ENCODE results near the gene DBP.

DBP gene

DNA sequence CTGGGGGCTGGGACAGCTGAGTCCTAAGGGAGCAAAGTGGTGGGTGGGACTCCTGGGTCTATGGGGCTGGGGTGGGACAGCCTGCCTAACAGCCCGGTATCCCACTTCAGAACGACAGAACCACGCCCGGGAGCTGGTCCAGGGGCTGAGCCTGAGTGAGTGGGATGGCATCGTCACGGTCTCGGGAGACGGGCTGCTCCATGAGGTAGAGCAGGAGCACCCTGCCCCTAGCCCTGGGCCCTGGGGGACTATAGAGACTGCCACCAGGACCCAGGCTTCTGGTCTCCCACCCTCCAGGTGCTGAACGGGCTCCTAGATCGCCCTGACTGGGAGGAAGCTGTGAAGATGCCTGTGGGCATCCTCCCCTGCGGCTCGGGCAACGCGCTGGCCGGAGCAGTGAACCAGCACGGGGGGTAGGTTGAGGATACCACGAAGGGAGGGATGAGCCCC is 9.3 kb downstream of the DBP start:
- no peak for DNase-seq (ENCODE audit: low read depth in 2 of 2)

DNA sequence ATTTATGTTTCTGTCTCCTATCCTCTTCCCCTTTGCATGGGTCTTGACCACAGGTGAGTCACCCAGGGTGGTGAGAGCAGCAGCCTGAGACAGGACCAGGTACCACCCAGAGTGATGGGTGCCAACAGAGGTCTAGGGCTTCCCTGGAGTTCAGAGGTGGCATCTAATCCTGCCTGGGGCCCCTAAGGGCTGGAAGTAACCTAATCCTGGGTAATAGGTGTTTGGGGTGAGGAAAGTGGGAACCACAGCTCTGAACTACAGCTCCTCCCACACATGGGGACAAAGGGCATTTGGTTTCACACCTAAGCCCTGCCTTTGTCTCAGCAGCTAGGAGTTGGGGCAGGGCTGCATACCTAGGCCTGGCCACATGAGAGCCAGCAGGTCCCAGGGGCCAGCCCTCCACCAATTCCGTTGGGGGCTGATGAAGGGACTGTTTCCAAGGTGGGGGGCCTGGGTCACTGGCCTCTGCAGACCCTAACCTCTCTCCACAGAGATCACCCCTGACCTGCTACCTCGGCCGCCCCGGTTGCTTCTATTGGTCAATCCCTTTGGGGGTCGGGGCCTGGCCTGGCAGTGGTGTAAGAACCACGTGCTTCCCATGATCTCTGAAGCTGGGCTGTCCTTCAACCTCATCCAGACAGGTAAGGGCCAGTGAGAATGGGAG is 9.8 kb downstream of the DBP start:
- no peak for DNase-seq (ENCODE audit: low read depth in 2 of 2)

DNA sequence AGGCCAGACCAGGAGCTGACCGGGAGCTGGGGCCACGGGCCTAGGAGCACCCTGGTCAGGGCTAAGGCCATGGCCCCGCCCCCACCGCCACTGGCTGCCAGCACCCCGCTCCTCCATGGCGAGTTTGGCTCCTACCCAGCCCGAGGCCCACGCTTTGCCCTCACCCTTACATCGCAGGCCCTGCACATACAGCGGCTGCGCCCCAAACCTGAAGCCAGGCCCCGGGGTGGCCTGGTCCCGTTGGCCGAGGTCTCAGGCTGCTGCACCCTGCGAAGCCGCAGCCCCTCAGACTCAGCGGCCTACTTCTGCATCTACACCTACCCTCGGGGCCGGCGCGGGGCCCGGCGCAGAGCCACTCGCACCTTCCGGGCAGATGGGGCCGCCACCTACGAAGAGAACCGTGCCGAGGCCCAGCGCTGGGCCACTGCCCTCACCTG is 11.3 kb downstream of the DBP start:
- DNase-seq (ENCODE audit: low read depth in 2 of 2), result no peak

DNA sequence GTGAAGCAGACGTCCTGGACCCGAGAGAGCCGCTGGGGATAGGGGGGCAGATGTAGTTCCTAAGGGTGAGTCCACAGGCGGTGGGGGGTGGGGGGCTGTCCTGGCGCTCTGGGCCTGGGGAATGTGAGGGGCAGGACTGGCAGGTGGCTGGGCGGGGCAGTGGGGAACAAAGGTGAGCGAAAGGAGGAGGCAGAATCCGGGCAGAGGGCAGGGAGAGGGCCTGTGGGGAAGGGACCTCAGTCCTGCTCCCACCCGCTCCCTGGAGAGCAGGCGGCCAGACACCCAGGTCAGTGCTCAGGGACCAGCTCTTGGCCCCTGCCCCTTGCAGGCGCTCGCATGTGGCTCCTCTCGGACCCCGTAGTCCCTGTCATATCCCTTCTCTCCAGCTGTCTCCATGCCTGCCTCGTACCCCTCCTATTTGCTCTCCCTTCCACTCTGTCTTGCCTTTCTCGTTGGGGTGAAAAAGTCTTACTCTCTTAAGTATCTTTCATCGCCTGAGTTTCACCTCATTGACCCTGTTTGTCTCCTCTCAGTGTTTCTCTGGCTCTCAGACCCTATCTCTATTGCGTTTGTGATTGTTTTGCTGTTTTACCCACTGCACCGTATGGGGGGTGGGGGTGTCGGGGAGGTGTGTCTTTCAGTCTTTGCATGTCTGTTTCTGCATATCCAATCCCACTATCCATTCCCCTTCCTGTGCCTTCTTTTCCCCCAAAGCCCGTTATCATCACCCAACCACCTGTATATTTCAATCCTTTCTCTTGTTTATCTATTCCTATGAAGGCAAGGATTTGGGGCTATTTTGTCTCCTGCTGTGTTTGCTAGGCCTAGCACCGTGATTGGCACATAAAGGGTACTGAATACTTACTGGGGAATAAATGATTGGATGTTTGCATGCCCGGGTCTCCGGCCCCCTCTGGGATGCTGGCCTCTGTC is 12.1 kb downstream of the DBP start:
- DNase-seq (ENCODE audit: low read depth in 2 of 2), result no peak

DNA sequence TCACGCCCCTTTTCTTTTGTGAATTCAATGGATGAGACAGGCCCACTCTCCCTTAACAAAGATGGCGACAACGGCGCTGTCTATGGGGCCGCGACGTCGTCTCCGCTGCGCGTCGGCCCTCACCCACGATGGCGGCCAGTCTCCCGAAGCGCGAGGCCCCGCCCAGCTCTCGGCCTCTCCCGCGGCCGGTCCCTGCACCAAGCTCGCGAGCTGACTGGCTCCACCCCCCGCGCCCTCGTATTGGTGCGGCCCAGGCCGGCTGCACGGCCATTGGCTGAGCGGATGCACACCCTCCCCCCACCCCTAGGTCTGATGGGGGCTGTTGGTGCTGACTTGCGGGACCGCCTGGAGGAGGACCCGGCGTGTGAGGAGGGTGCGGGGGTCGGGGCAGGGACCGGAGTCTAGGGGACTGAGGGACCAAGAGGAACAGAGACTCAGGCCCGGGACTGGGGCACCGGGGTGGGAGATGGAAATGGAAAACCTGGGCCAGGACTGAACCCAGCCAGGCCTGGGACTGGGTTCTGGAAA is 13.0 kb downstream of the DBP start:
- DNase-seq (ENCODE audit: low read depth in 2 of 2), result peak; percentile 89 to 94

DNA sequence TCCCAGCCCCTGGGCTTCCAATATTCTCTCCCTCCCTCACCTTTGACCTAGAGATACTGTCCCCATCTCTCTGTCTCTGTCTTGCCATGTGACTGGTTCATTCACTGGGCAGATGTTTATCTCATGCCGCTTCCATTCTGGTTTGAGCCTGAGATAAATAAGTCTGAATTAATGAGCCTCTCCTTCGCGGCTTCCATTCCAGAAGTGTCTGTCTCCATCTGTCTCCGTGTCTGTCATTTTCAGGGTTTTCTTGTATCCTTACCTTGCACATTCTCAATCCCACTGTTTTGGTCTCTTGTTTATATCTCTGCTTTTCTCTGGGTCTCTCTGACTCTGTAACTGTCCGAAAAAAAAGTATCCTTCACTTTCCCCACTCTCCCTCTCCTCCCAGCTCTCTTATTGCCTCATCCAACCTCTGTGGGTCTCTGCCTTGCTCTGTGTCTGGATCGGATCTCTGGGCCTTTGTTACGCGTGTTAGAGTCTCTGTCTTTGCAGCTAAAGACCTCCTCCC is 13.6 kb downstream of the DBP start:
- DNase-seq (ENCODE audit: low read depth in 2 of 2), result no peak

DNA sequence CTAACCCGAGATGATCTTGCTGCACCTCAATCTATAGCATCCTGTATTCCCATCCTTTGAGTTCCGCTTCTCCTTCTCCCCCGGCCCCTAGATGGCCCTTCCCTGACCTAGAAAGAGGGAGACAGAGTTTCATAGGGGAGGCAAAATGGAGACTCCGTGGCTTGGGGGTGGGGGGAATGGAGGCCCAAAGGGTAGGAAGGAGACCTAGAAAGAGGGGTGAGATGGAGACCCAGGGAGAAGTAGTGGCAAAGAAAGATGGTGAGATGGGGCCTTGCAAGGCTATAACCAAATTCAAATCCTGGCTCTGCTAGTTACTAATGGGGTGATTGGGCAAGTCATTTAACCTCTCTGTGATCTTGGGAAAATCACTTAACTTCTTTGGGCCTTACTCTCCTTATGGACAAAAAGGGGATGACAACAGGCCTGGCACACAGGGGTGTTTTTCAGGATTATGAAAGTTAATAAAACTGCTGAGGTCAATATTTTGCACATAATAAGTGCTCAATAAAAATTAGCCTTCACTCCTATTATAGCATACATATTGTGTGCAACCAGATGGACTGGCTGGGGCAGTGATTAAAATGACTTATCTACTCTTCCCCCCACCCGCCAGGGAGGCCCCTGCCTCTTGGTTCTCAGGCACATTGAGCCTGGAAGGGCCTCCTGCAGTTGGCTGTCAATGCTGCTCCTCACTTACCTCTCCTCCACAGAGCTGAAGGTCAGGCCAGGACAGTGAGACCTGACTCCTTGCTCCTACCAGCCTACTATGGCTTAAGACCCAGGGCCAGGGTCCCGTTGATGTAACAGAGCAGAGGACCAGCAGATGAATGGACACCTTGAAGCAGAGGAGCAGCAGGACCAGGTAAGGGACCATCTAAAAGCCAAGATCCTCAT is 17.2 kb downstream of the DBP start:
- no peak for DNase-seq (ENCODE audit: low read depth in 2 of 2)

DNA sequence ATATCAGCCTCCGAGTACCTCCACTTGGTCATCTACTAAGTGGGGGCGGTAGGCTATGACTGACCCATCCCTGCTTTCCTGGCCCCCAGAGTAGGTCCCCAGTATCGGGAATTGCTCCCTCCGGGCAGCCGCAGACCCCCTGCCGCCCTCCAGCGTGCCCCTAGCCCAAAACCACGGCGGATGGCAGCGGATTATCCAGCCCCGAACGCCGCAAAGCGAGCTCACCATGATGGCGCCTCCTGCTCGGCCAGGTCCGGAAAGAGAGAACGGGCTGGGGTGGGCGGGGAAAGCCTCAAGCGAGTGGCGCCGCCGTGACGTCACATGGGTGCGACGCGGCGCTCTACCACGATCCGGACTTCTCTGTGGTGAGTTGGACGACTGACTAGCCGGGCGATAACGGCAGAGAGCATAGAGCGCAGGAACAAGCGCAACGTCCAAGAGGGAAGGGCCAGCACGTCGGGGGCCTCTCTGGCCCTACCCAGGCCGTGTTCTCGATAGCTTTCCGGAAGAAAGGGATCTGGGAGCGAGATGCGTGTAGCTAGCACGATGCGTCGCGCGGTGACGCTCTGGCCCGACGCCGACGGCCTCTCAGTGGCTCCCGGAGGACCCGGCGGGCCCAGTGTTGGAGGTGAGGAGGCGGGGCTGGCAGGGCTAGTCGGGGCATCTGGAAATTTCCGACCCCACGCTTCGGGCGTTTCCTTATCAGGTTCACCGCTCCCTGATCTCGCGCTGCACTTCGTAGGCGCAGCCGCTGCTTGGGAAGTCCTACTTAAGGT is 18.1 kb downstream of the DBP start, which contains the start of the genes RPL18 and SPHK2:
Gene RPL18, minus strand, starts transcription at position 263 of the 776 bp plus-strand sequence. Its CDS starts 35 bp downstream, at position 228.
Gene SPHK2, plus strand, starts transcription at position 591 of the 776 bp plus-strand sequence. CDS start 1,009 bp downstream, outside the sequence.
- DNase-seq (ENCODE audit: low read depth in 2 of 2), result peak; percentile 87 to 89

DNA sequence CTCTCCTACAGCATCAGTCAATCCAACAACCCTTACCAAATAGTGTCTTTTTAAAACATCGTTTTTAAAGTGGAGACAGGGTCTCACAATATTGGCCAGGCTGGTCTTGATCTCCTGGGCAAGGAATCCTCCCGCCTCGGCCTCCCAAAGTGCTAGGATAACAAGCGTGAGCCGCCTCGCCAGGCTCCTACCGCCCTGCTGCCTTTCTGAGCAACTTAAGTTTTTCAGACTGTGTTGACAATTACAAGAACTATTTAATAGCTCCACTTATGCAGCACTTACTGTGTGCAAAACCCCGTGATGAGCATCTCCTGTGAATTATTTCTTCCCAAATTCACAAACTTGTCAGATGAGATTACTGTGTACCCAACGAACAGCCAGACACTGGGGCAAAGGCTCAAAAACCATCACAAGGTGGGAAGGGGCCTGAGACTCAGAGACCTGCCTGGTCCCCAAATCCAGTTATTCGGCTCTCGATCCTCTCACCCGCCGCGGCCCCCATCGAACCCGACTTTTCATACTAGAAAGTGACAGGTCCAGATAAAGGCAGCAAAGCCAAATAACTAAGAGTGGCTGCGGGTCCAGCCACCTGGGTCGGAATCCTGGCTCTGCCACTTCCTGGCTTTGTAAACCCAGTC is 18.8 kb downstream of the DBP start:
- DNase-seq (ENCODE audit: low read depth in 2 of 2), result no peak

DNA sequence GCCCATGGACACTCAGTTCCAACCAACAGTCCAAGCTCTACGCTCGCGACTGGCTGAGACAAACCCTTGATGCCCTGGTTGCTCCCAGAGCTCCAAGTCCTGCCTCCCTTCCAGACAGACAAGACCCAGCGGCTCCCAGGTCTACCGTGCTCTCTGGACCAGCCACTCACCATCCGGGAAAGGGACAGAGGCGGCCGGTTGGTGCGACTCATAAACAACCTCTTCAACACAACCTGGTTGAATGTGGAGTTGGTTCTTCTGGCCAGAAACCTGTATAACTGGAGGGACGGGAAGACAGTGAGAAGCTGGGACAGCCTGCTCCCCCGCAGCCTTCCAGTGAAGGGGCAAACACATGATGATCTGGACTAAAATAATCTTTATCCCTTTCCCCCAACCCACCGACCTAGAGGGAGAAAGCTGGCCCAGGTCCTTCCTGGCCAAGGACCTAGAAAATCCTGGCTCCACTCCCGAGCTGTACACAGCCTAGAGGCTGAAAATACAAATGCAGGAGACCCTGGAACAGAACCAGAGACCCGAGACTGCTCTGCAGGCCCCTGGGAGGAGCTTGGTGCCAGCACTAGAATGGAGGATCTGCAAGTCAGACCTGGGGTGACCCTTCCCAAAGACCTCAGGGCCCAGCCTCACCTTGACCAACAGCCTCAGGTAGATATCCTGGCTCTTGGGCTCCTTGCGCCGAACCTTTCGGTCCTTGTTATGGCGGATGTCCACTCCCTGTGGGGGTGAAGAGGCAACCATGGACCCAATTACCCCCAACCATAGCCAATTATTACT is 19.8 kb downstream of the DBP start:
- DNase-seq (ENCODE audit: low read depth in 2 of 2), result no peak

DNA sequence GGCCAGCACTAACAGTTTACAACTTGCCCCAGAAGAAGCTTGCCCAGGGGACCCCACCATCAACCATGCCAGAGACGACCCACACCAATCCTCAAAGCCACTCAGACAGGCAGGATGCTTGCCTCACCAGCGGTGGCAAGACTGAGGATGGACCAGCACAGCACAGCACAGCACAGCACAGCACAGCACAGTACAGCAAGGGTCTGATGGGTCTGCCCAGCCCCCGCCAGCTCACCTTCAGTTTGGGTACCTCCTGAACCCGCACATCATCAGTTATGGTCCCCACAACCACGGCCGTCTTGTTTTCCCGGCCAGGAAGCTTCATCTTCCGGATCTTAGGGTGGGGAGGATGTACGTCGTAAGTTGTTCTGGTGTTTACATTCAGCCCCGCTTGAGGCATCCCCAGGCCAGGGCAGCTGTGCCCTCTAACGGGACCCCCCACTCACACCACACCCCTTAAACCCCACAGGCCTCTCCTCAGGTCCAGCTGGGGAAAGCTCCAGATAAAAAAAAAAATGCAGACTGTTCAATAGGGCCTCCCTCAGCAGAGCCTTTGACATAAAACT is 20.6 kb downstream of the DBP start:
- DNase-seq (ENCODE audit: low read depth in 2 of 2), result no peak

DNA sequence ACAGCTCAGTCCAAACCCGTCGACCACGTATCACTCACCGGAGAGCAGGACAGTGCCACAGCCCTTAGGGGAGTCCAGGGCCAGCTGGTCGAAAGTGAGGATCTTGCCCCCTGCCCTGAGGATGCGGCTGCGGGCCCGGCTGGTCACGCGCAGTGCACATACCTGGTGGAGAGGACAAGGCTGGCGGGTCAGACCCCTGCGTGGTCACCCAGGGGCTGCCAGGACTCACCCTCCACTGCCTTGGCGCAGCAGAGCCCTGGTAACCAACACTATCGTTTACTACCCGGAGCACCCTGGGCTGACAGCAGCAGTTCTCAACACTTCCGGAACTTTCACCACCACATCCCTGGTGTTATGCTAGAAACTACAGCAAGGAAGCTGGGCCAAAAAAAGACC is 21.1 kb downstream of the DBP start:
- no peak for DNase-seq (ENCODE audit: low read depth in 2 of 2)

DNA sequence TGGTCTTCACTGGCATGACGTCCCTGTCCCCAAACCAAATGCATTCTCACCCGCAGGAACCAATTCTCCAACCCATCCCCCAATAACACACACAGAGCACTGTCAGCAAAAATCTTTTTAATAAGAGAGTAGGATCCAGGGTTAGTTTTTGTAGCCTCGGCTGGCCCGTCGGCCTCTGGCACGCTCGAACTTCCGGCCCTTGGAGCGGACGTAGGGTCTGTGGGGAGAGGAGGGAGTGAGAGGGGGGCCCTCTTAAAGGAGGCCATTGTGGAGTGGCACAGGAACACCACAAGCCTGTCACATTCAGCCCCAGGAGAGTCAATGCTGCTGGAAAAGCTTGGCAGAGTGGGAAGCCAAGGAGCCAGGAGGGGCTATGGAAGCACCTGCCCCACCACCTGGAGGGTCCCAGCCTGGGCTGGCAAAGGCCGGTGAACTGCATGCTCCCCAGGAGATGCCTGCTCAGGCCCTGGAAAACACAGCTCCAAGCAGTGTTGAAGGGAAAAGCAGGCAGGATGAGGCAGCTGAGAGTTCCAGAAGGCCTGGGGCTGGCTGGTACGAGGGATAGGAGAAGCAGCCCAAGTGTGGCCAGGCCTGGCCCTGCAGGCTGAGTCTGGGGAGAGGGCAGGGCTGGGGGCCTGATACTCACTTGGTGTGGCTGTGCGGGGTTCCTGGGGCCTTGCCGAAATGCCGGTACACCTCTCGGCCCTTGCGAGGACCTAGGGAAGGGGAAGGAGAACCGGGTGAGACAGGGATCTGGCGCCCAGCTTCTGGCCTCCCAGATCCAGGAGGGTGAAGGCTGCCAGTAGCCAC is 21.7 kb downstream of the DBP start:
- no peak for DNase-seq (ENCODE audit: low read depth in 2 of 2)

DNA sequence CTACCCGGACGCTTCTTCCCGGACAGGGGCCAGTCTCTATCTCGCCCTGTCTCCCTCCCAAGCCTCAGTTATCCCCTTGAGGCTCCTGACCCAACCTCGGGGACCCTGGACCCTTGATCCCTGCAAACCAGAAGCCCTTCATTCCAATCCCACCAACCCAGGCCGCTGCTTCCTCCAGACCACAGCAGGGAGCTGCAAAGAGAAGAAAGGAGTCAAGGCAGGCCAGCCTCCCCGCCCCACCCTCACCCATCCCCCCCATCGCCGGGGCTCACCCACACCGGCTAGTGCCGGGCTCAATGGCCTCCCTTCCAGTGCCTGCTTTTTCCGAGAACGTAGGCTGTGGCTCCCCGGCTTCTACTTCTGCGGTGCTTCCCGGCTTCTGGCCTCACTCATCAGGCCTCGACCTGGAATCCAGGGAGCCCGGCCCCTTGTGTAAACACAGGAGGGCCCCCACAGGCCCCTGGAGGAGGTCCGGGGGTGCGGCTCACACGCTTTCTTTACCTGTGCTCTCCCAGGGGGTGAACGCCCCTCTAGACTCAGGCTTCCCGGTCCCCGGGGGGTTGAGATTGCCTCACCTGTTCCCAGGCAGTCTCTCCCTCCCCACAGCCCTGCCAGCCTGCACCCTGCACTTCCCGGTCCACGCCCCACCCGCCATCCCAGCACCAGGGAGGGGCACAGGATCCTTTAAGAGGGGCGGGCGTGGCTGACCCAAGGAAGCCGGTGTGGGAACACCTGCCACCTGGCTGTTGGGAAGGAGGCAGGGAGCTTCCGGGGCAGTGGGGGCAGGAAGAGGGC is 22.5 kb downstream of the DBP start, which contains the start of gene FAM83E:
Gene FAM83E, minus strand, starts transcription at position 641 of the 795 bp plus-strand sequence. CDS start 1,704 bp downstream, outside the sequence.
- no peak for DNase-seq (ENCODE audit: low read depth in 2 of 2)

DNA sequence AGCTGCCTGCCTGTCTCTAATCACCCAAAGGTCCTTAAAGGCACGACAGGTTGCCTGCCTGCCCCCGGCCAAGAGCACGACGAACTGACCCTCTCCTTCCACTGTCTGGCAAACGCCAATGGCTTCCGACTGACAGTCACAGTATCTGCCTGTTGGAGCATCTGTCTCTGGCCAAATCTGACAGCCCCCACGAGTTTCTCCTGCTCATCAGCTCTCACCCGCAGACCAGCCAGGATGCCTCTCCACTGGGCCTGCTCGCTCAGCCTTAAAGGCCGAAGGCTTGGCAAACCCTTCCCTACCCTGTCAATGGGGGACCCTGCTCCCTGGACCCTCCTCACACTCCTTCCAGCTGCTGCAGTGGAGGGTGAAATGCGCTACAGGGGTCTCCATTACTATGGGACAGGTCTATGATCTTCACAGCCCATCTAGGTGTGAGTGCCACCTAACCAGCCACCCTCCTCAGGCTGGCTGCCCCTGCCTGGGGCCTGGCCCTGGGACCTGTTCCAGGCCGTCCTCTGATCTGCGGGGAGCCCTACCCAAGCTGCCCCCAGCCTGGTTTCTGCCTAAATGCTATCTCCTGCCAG is 23.2 kb downstream of the DBP start:
- DNase-seq (ENCODE audit: low read depth in 2 of 2), result no peak

DNA sequence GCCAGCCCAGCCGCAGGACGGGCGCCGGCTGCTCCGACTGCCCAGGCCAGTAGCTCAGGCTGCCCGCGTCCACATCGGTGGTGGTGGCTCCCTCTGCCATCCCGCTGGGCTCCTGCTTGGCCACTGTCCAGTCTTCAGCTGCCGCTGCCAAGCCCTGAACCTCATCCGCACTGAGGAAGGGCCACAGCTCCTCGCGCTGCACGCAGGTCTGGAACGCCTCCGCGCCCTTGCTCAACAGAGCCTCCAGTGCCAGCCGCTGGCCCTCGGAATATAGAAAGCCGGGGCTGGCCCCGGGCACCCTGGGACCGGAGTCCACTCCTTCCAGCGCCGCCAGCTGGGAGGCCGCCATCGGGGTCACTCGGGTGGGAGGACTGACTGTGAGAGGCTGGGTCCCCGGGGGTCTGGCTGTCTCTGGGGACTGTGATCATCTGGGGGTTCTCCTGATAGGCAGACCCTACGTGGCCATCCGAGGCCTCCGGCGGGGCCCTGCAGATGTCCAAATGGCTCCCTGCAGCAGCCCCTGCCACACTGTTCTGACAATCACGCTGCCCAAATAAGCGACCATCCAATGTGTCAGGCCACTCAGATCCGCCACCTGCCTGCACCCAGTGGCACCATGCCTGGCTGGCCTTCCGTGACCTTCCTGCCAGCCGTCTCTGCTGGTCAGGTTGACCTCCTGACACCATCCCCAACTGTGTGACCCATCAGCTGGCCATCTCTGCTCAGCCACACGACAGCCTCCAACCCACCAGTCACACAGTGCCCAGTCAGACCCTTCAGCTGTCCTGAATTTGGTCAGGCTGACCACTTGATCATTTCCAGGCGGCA is 23.9 kb downstream of the DBP start:
- no peak for DNase-seq (ENCODE audit: low read depth in 2 of 2)

All from stimulated activated CD4-positive, alpha-beta T cell treated with anti-CD3 and anti-CD28 coated beads, Interleukin-1b, Interleukin-23, amount 100 ng/mL, for 1 hour (primary cell).